Measurements from ENCODE around the gene ENOSF1.

ENOSF1 gene

DNA sequence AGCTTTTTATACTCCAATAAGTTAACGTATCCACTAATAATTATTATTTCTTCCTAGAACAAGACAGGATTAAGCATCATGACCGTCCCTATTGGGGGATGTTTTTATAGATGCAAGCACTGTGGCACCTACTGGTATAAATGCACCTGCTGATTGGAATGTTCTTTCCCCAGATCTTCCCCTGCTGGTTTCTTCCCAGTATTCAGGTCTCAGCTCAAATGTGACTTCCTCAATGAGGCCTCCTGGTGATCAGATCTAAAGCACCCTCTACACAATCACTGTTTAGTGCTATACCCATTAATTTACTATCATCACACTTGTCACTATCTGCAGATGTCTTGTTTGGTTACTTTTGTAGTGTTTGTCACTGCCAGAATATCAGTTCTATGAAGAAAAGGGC, 58.9 kb downstream of the ENOSF1 start:
- Histone ChIP-seq H3K27ac (ENCODE audit: low read depth, low read length) (no peak overlapping the region), H2AFZ (ENCODE audit: low read depth, low read length, severe bottlenecking) (no peak overlapping the region), H3K9me3 (ENCODE audit: insufficient read depth, low read length) (no peaks in the 10 kb centered on the region), H3K9ac (ENCODE audit: low read length) (no peak overlapping the region), H3F3A (ENCODE audit: insufficient read depth) (no peaks in the 10 kb centered on the region), H3K9me2 (replicated peaks; ENCODE audit: insufficient read depth, low read length) (no peaks in the 10 kb centered on the region), H3K79me2 (ENCODE audit: insufficient read depth, low read length) (peaks cover 2% of the 10 kb centered on the region; the same call in 1 of the 2 replicates), H3K36me3 (ENCODE audit: low read length) (no peaks in the 10 kb centered on the region), H3K4me2 (ENCODE audit: low read depth, low read length, poor library complexity, severe bottlenecking) (no peak overlapping the region), H3K27me3 (ENCODE audit: low read length) (no peaks in the 10 kb centered on the region), H4K20me1 (ENCODE audit: low read depth, low read length) (no peaks in the 10 kb centered on the region), H3K4me3 (ENCODE audit: insufficient read depth, low read length, poor library complexity, severe bottlenecking) (no peak overlapping the region)
- TF ChIP-seq EZH2phosphoT487 (conservative IDR thresholded peaks at IDR 0.05; ENCODE audit: low read length) = no peak
- TF ChIP-seq, protein P1, sequence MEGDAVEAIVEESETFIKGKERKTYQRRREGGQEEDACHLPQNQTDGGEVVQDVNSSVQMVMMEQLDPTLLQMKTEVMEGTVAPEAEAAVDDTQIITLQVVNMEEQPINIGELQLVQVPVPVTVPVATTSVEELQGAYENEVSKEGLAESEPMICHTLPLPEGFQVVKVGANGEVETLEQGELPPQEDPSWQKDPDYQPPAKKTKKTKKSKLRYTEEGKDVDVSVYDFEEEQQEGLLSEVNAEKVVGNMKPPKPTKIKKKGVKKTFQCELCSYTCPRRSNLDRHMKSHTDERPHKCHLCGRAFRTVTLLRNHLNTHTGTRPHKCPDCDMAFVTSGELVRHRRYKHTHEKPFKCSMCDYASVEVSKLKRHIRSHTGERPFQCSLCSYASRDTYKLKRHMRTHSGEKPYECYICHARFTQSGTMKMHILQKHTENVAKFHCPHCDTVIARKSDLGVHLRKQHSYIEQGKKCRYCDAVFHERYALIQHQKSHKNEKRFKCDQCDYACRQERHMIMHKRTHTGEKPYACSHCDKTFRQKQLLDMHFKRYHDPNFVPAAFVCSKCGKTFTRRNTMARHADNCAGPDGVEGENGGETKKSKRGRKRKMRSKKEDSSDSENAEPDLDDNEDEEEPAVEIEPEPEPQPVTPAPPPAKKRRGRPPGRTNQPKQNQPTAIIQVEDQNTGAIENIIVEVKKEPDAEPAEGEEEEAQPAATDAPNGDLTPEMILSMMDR (IDR thresholded peaks at IDR 0.05; ENCODE audit: insufficient read depth, low read length, poor library complexity, severe bottlenecking) = no peak

DNA sequence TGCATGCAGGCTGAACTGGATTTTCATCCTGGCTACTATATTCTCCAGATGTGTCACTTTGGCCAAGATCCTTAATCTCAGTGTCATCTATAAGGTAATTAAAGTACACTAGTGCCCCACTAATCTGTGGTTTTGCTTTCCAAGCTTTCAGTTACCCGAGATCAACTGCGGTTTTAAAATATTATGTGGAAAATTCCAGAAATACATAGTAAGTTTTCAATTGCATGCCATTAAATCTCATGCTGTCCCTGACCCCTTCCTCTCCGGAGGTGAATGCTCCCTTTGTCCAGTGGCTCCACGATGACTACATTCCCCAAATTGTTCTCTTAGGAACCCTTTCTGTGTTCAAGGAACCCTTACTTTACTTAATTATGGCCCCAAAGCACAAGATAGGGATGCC, 60.3 kb downstream of the ENOSF1 start:
- H3F3A ChIP-seq (ENCODE audit: insufficient read depth) = no peaks in the 10 kb centered on the region
- H4K20me1 ChIP-seq (ENCODE audit: low read depth, low read length) = no peaks in the 10 kb centered on the region
- no peaks in the 10 kb centered on the region for H3K27me3 ChIP-seq (ENCODE audit: low read length)
- H3K79me2 ChIP-seq (ENCODE audit: insufficient read depth, low read length) = no peaks in the 10 kb centered on the region; the same call in 1 of the 2 replicates
- H3K9me2 ChIP-seq (replicated peaks; ENCODE audit: insufficient read depth, low read length) = no peaks in the 10 kb centered on the region
- H3K27ac ChIP-seq (ENCODE audit: low read depth, low read length) = no peak overlapping the region
- no peak overlapping the region for H3K4me3 ChIP-seq (ENCODE audit: insufficient read depth, low read length, poor library complexity, severe bottlenecking)
- TF ChIP-seq EZH2phosphoT487 (conservative IDR thresholded peaks at IDR 0.05; ENCODE audit: low read length) = no peak
- TF ChIP-seq, protein P1 (IDR thresholded peaks at IDR 0.05; ENCODE audit: insufficient read depth, low read length, poor library complexity, severe bottlenecking) = no peak
- H3K36me3 ChIP-seq (ENCODE audit: low read length) = no peaks in the 10 kb centered on the region
- no peak overlapping the region for H2AFZ ChIP-seq (ENCODE audit: low read depth, low read length, severe bottlenecking)
- H3K9ac ChIP-seq (ENCODE audit: low read length) = no peak overlapping the region
- no peak overlapping the region for H3K4me2 ChIP-seq (ENCODE audit: low read depth, low read length, poor library complexity, severe bottlenecking)
- no peaks in the 10 kb centered on the region for H3K9me3 ChIP-seq (ENCODE audit: insufficient read depth, low read length)

DNA sequence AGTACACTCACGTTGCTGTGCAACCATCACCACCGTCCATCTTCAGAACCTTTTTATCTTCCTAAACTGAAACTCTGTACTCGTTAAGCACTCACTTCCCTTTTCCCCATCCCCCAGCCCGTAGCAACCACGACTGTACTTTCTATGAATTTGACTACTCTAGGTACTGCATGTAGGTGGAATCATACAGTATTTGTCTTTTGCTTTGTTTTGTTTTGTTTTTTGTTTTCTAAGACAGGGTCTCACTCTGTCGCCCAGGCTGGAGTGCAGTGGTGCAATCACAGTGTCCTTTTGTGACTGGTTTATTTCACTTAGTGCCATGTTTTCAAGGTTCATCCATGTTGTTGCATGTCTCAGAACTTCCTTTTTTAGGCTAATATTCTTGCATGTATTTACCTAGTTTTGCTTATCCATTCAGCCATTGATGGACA, 62.0 kb downstream of the ENOSF1 start:
- H3K9me3 ChIP-seq (ENCODE audit: insufficient read depth, low read length) = no peaks in the 10 kb centered on the region
- no peak overlapping the region for H2AFZ ChIP-seq (ENCODE audit: low read depth, low read length, severe bottlenecking)
- H3K9ac ChIP-seq (ENCODE audit: low read length) = no peak overlapping the region
- H3F3A ChIP-seq (ENCODE audit: insufficient read depth) = no peaks in the 10 kb centered on the region
- no peaks in the 10 kb centered on the region for H3K79me2 ChIP-seq (ENCODE audit: insufficient read depth, low read length)
- no peak overlapping the region for H3K27ac ChIP-seq (ENCODE audit: low read depth, low read length)
- no peaks in the 10 kb centered on the region for H4K20me1 ChIP-seq (ENCODE audit: low read depth, low read length)
- H3K36me3 ChIP-seq (ENCODE audit: low read length) = no peaks in the 10 kb centered on the region
- H3K4me3 ChIP-seq (ENCODE audit: insufficient read depth, low read length, poor library complexity, severe bottlenecking) = no peak overlapping the region
- TF ChIP-seq, protein P1 (IDR thresholded peaks at IDR 0.05; ENCODE audit: insufficient read depth, low read length, poor library complexity, severe bottlenecking) = no peak
- TF ChIP-seq EZH2phosphoT487 (conservative IDR thresholded peaks at IDR 0.05; ENCODE audit: low read length) = no peak
- H3K27me3 ChIP-seq (ENCODE audit: low read length) = no peaks in the 10 kb centered on the region
- H3K4me2 ChIP-seq (ENCODE audit: low read depth, low read length, poor library complexity, severe bottlenecking) = no peak overlapping the region
- no peaks in the 10 kb centered on the region for H3K9me2 ChIP-seq (replicated peaks; ENCODE audit: insufficient read depth, low read length)

Data from SU-DHL-6 (cell line).